Skin epidermis (tissue), 12 donors: ENCODE measurements around the gene KNG1.

Experiments used
- H3K27ac ChIP-seq, 21 experiments: fragments of 200-600 bp; sonication (generic) in 11 of 21; one replicate each; pipeline ENCODE4 v1.5.0; 2020; ENCODE audit warnings: mild to moderate bottlenecking in 3 of 21, inconsistent platforms in 2 of 21, moderate library complexity in 2 of 21
- H3K4me3 ChIP-seq, 7 experiments: fragments of 200-600 bp; sonication (generic) in 2 of 7; one replicate each; pipeline ENCODE4 v1.5.0; 2020; ENCODE audit warnings: inconsistent platforms in 2 of 7, mild to moderate bottlenecking in 2 of 7, moderate library complexity in 1 of 7

Gene KNG1

GRCh38 chr3:186760141-186760833 lies 43.1 kb downstream of the KNG1 start:
- Histone ChIP-seq H3K27ac (no peak overlapping the region), H3K4me3 (no peak overlapping the region)

GRCh38 chr3:186760897-186761447 lies 43.8 kb downstream of the KNG1 start:
- H3K4me3 ChIP-seq, result no peak overlapping the region
- no peak overlapping the region for H3K27ac ChIP-seq

GRCh38 chr3:186772281-186772694 lies 55.1 kb downstream of the KNG1 start:
- H3K4me3 ChIP-seq, result peak overlapping the region; percentile 30 to 47 (median 37)
- peak overlapping the region in 17 of 21 experiments; percentile 6 to 87 (median 72) for H3K27ac ChIP-seq

GRCh38 chr3:186772701-186773417 lies 55.7 kb downstream of the KNG1 start:
- H3K27ac ChIP-seq, result peak overlapping the region in 18 of 21 experiments; percentile 6 to 87 (median 70)
- H3K4me3 ChIP-seq, result peak overlapping the region; percentile 30 to 47 (median 37)

GRCh38 chr3:186775999-186776398 lies 58.8 kb downstream of the KNG1 start:
- Histone ChIP-seq H3K4me3 (no peak overlapping the region), H3K27ac (no peak overlapping the region)

GRCh38 chr3:186779204-186779603 lies 62.0 kb downstream of the KNG1 start:
- Histone ChIP-seq H3K4me3 (no peak overlapping the region), H3K27ac (no peak overlapping the region)

- Histone ChIP-seq H3K27ac (peak overlapping the region; percentile 96 to 100 (median 99)), H3K4me3 (peak overlapping the region; percentile 69 to 93 (median 77))
Measured at GRCh38 chr3:186782542-186783057, 65.4 kb downstream of the KNG1 start.

GRCh38 chr3:186783058-186783730 lies 66.0 kb downstream of the KNG1 start, which contains the start of gene EIF4A2:
Gene EIF4A2, plus strand, starts transcription at chr3:186783577. Its CDS starts 34 bp downstream, at chr3:186783611.
- H3K27ac ChIP-seq, result peak within 1 kb of the TSS; percentile 96 to 100 (median 99)
- peak within 1 kb of the TSS; percentile 69 to 93 (median 77) for H3K4me3 ChIP-seq

GRCh38 chr3:186783731-186784515 lies 66.8 kb downstream of the KNG1 start:
- Histone ChIP-seq H3K4me3 (peak overlapping the region; percentile 69 to 93 (median 77)), H3K27ac (peak overlapping the region; percentile 96 to 100 (median 99))

GRCh38 chr3:186784820-186785494 lies 67.8 kb downstream of the KNG1 start:
- peak overlapping the region in 12 of 21 experiments; percentile 96 to 100 (median 99) for H3K27ac ChIP-seq
- peak overlapping the region; percentile 69 to 93 (median 77) for H3K4me3 ChIP-seq

GRCh38 chr3:186785495-186786018 lies 68.4 kb downstream of the KNG1 start:
- Histone ChIP-seq H3K4me3 (peak overlapping the region; percentile 69 to 93 (median 77)), H3K27ac (peak overlapping the region in 4 of 21 experiments; percentile 97 to 100 (median 100))

- H3K27ac ChIP-seq, result peak overlapping the region in 1 of 21 experiments; percentile 8
- H3K4me3 ChIP-seq, result peak overlapping the region in 2 of 7 experiments; percentile 6 to 8
Measured at GRCh38 chr3:186786922-186787321, 69.8 kb downstream of the KNG1 start.

GRCh38 chr3:186787642-186788481 lies 70.7 kb downstream of the KNG1 start:
- peak overlapping the region in 1 of 7 experiments; percentile 8 for H3K4me3 ChIP-seq
- no peak overlapping the region for H3K27ac ChIP-seq

- Histone ChIP-seq H3K4me3 (no peak overlapping the region), H3K27ac (no peak overlapping the region)
Measured at GRCh38 chr3:186788482-186789370, 71.6 kb downstream of the KNG1 start.

GRCh38 chr3:186789554-186790260 lies 72.5 kb downstream of the KNG1 start:
- H3K4me3 ChIP-seq, result no peak overlapping the region
- no peak overlapping the region for H3K27ac ChIP-seq
